ENCODE measurements around the gene BPIFB1.

GRCh38 chr20:33332905-33333456 is 50.0 kb downstream of the BPIFB1 start:
- TF ChIP-seq EZH2 (IDR thresholded peaks at IDR 0.05; ENCODE audit: insufficient read depth, poor library complexity, severe bottlenecking) (no peak), EZH2phosphoT487 (IDR thresholded peaks at IDR 0.05; ENCODE audit: insufficient read depth, low read depth) (no peak)
